SK-N-SH (cell line): Measurements from ENCODE around the gene ATP8A2. TPM values are rescaled to one million over a fixed set of nuclear protein-coding genes. Genes with fewer than 3 reads are reported as not detected.
"Not testable (repeated sequence)": the region's sequence is repeated elsewhere in the genome, so short reads cannot be mapped to it uniquely, and the experiment has no call there.

ENCODE experiments used
- CTCF ChIA-PET: fragments of 300-600, 350-600 bp; formaldehyde crosslinking; extraction: SDS; loops from one replicate; lab custom pipeline; 2021; lab: Yijun Ruan, JAX
- POLR2A ChIA-PET: fragments of 350-600 bp; sonication (Branson Sonifier 250); formaldehyde crosslinking; extraction: SDS; loops from one replicate; lab custom pipeline; 2020; ENCODE audit warnings: antibody characterized with exemption, inconsistent platforms; lab: Yijun Ruan, JAX
- DNase-seq: peaks from one replicate; pipeline ENCODE4 v3.0.0; 2012
- H2AFZ ChIP-seq: fragments of 200-600 bp; sonication (generic); 2 replicates; pipeline ENCODE4 v1.8.1; 2016; ENCODE audit warnings: antibody characterized with exemption, mild to moderate bottlenecking, low read depth
- H3F3A ChIP-seq: fragments of 200-600 bp; sonication (generic); replicated peaks from 2 replicates; pipeline ENCODE3; 2016; ENCODE audit warnings: antibody characterized with exemption, mild to moderate bottlenecking; ENCODE audit not compliant: insufficient read depth
- H3K27ac ChIP-seq, 2 experiments: fragments of 200-500 bp in 1 of 2; fragments of 200-600 bp in 1 of 2; sonication (Bioruptor generic) in 1 of 2; sonication (generic), shearing (Covaris generic) in 1 of 2; 2 replicates each; pipeline versions ENCODE4 v1.5.1 to v1.6.1; 2014 to 2016; ENCODE audit warnings: low read depth in 2 of 2, inconsistent platforms in 1 of 2, low read length in 1 of 2, mild to moderate bottlenecking in 1 of 2, mixed read lengths in 1 of 2
- H3K27me3 ChIP-seq: fragments of 200-600 bp; sonication (generic), shearing (Covaris generic); 2 replicates; pipeline ENCODE4 v1.6.1; 2016; ENCODE audit warnings: mixed run types; ENCODE audit not compliant: insufficient read depth
- H3K36me3 ChIP-seq, 2 experiments: fragments of 200-500 bp in 1 of 2; fragments of 200-600 bp in 1 of 2; sonication (Bioruptor generic) in 1 of 2; sonication (generic) in 1 of 2; replicated peaks in 1 of 2; 2 replicates each; pipeline versions ENCODE3 to v1.5.1; 2014 to 2016; ENCODE audit warnings: low read length in 1 of 2, mild to moderate bottlenecking in 1 of 2; ENCODE audit not compliant: insufficient read depth in 2 of 2, control insufficient read depth in 1 of 2
- H3K4me1 ChIP-seq, 2 experiments: fragments of 200-500 bp in 1 of 2; fragments of 200-600 bp in 1 of 2; sonication (Bioruptor generic) in 1 of 2; sonication (generic), shearing (Covaris generic) in 1 of 2; 2 replicates each; pipeline versions ENCODE4 v1.5.1 to v1.6.1; 2014 to 2016; ENCODE audit warnings: low read depth in 1 of 2, low read length in 1 of 2, mixed run types in 1 of 2; ENCODE audit not compliant: insufficient read depth in 2 of 2, control insufficient read depth in 1 of 2
- H3K4me2 ChIP-seq: fragments of 200-600 bp; sonication (generic), shearing (Covaris generic); 2 replicates; pipeline ENCODE4 v1.6.1; 2017; ENCODE audit warnings: mixed run types
- H3K4me3 ChIP-seq, 2 experiments: fragments of 200-500 bp in 1 of 2; fragments of 200-600 bp in 1 of 2; sonication (Bioruptor generic) in 1 of 2; sonication (generic), shearing (Covaris generic) in 1 of 2; 2 replicates each; pipeline versions ENCODE4 v1.5.1 to v1.8.1; 2014 to 2016; ENCODE audit warnings: low read depth in 2 of 2, inconsistent platforms in 1 of 2, low read length in 1 of 2, mild to moderate bottlenecking in 1 of 2, mixed read lengths in 1 of 2, moderate library complexity in 1 of 2
- H3K79me2 ChIP-seq: fragments of 200-600 bp; sonication (generic); 2 replicates; pipeline ENCODE4 v1.8.1; 2017; ENCODE audit warnings: mild to moderate bottlenecking; ENCODE audit not compliant: insufficient read depth
- H3K9ac ChIP-seq: fragments of 200-600 bp; sonication (generic); 2 replicates; pipeline ENCODE4 v1.6.1; 2017; ENCODE audit warnings: mixed run types
- H3K9me2 ChIP-seq: fragments of 200-600 bp; sonication (generic); 2 replicates; pipeline ENCODE4 v1.6.1; 2017; ENCODE audit warnings: mixed run types
- H3K9me3 ChIP-seq: fragments of 200-600 bp; sonication (generic); 2 replicates; pipeline ENCODE4 v1.6.1; 2017; ENCODE audit warnings: mixed run types, mild to moderate bottlenecking, moderate library complexity
- H4K20me1 ChIP-seq: fragments of 200-600 bp; sonication (generic); 2 replicates; pipeline ENCODE4 v1.6.1; 2017; ENCODE audit warnings: mild to moderate bottlenecking, mixed run types; ENCODE audit not compliant: insufficient read depth
- CTCF ChIP-seq: fragments of 200-600 bp; sonication (generic); IDR thresholded peaks from 2 replicates; pipeline ENCODE4 v1.6.1; 2017; ENCODE audit warnings: antibody characterized with exemption, mild to moderate bottlenecking, moderate library complexity
- ELF1 ChIP-seq: IDR thresholded peaks from 2 replicates; pipeline ENCODE4 v1.4.0; 2012
- FOSL2 ChIP-seq: IDR thresholded peaks from 2 replicates; pipeline ENCODE4 v1.4.0; 2012; ENCODE audit warnings: low read depth, mild to moderate bottlenecking, moderate library complexity, borderline replicate concordance
- REST ChIP-seq: IDR thresholded peaks from 2 replicates; pipeline ENCODE4 v1.6.1; 2012; ENCODE audit warnings: mild to moderate bottlenecking, low read depth, low read length, moderate library complexity
- SMC3 ChIP-seq: IDR thresholded peaks from 2 replicates; pipeline ENCODE4 v1.6.1; 2012; ENCODE audit warnings: low read depth, low read length, improper control_type of control experiment
- TAF1 ChIP-seq: IDR thresholded peaks from 2 replicates; pipeline ENCODE4 v1.6.1; 2012; ENCODE audit warnings: low read depth, mild to moderate bottlenecking, low read length, moderate library complexity, borderline replicate concordance
- USF1 ChIP-seq: IDR thresholded peaks from 2 replicates; pipeline ENCODE4 v1.4.0; 2012; ENCODE audit warnings: low read depth, borderline replicate concordance
- USF2 ChIP-seq: fragments of 150-350 bp; IDR thresholded peaks from 2 replicates; pipeline ENCODE4 v1.6.1; 2017; ENCODE audit warnings: antibody characterized with exemption, low read length, low read depth, borderline replicate concordance
- YY1 ChIP-seq: IDR thresholded peaks from 2 replicates; pipeline ENCODE4 v1.4.0; 2012; ENCODE audit warnings: low read depth, mild to moderate bottlenecking
- WGBS: methylation state at CpG from one replicate; pipeline ENCODE4 v1.1.6; 2017; ENCODE audit warnings: low lambda C conversion rate; 5-methylcytosine and 5-hydroxymethylcytosine counted together
- polyA plus RNA-seq, 3 experiments: library from polyadenylated mRNA; depleted of rRNA; stranded (reverse); fragments of >200 nt; gene quantifications; 2 replicates each; pipeline ENCODE4 v1.2.3, GENCODE V29; 2012

Gene ATP8A2
- polyA plus RNA-seq, 1 of the 3 experiments (the other 2 are of a cell fraction): 0.02 TPM

- Histone ChIP-seq H3K36me3 (no peaks in the 10 kb centered on the region), H3K9me2 (no peaks in the 10 kb centered on the region), H3K27ac (no peak overlapping the region), H3K27me3 (no peaks in the 10 kb centered on the region)
- TF ChIP-seq SMC3: no peak
- TF ChIP-seq FOSL2: no peak
- no peak for TF ChIP-seq YY1
- no peak for TF ChIP-seq REST
- no peak for TF ChIP-seq CTCF
- TF ChIP-seq USF1: no peak
- no peak for TF ChIP-seq TAF1
- TF ChIP-seq ELF1: no peak
- TF ChIP-seq USF2: no peak
- TF ChIP-seq, all 33 proteins: peak for 0
- 27% methylated on average over 1 of the region's 1 CpG for WGBS
- H3K4me1 ChIP-seq: no peaks in the 10 kb centered on the region
- DNase-seq: no peak
- H3K79me2 ChIP-seq: no peaks in the 10 kb centered on the region
- H3K4me2 ChIP-seq: no peak overlapping the region
- no peak overlapping the region for H3K4me3 ChIP-seq
- CTCF ChIA-PET: no interaction called here
- no peaks in the 10 kb centered on the region for H3K9me3 ChIP-seq
- POLR2A ChIA-PET: no interaction called here
- H4K20me1 ChIP-seq: no peaks in the 10 kb centered on the region
- H2AFZ ChIP-seq: no peak overlapping the region
- no peak overlapping the region for H3K9ac ChIP-seq
- no peaks in the 10 kb centered on the region for H3F3A ChIP-seq
Measured at GRCh38 chr13:25507841-25508240, 136.1 kb downstream of the ATP8A2 start.

- WGBS: 90% methylated on average over 2 of the region's 32 CpGs
- not testable (repeated sequence) for H3K36me3 ChIP-seq, H3K9me3 ChIP-seq
Measured at GRCh38 chr13:25513060-25513459, 141.3 kb downstream of the ATP8A2 start.

More at GRCh38 chr13:25513060-25513459, 141.3 kb downstream of the ATP8A2 start:
- H2AFZ ChIP-seq, DNase-seq, H3K27me3 ChIP-seq, H3K4me1 ChIP-seq, H3K4me3 ChIP-seq, POLR2A ChIA-PET, CTCF ChIA-PET, H3K9ac ChIP-seq, H3K4me2 ChIP-seq, H4K20me1 ChIP-seq, H3K9me2 ChIP-seq, H3K79me2 ChIP-seq, H3F3A ChIP-seq, H3K27ac ChIP-seq: not testable (repeated sequence)
